HepG2 (cell line): ENCODE results near the gene STYXL1. TPM values are rescaled to one million over a fixed set of nuclear protein-coding genes. Genes with fewer than 3 reads are reported as not detected.

ENCODE experiments used
- ATAC-seq: fragments of 200-7000 bp; cut with Tn5 transposase; 3 replicates; pipeline ENCODE4 v1.9.1; 2020; ENCODE audit warnings: mild to moderate bottlenecking, moderate library complexity
- BruUV-seq: library from RNA; stranded (reverse); fragments of 400-500 nt; replicated peaks from 2 replicates; lab custom pipeline; 2021; lab: Mats Ljungman, UMichigan
- CTCF ChIA-PET: fragments of 300-600 bp; formaldehyde crosslinking; extraction: SDS; loops from one replicate; lab custom pipeline; 2021; ENCODE audit warnings: low total read pairs, inconsistent platforms, low intra/inter-chr PET ratio; lab: Yijun Ruan, JAX
- POLR2A ChIA-PET: fragments of 350-600 bp; sonication (Branson Sonifier 250); formaldehyde crosslinking; loops from one replicate; lab custom pipeline; 2020; ENCODE audit warnings: antibody characterized with exemption, inconsistent platforms; lab: Yijun Ruan, JAX
- DNase-seq: peaks from one replicate; pipeline ENCODE4 v3.0.0-alpha.2; 2015; ENCODE audit warnings: low spot score
- FAIRE-seq: peaks from 3 replicates; lab custom pipeline; 2011; peaks lifted over from hg19 to GRCh38; lab: Jason Lieb, UNC
- H2AFZ ChIP-seq: one replicate; pipeline ENCODE4 v1.6.1; 2011; ENCODE audit warnings: low read length, inconsistent platforms
- H3K27ac ChIP-seq: fragments of 300-600 bp; 3 replicates; pipeline ENCODE4 v1.8.0; 2011; ENCODE audit warnings: mixed run types, mild to moderate bottlenecking, mixed read lengths, low read length, inconsistent platforms; ENCODE audit not compliant: insufficient read depth; ENCODE audit errors: extremely low read length
- H3K27me3 ChIP-seq, 2 experiments: fragments of 200-600 bp in 1 of 2; 2 replicates in 1 of 2; 3 replicates in 1 of 2; pipeline versions ENCODE4 v1.6.0 to v1.8.0; 2011; ENCODE audit warnings: low read length in 2 of 2, mild to moderate bottlenecking in 2 of 2, moderate library complexity in 2 of 2, inconsistent platforms in 1 of 2; ENCODE audit not compliant: insufficient read depth in 2 of 2, control insufficient read depth in 1 of 2
- H3K36me3 ChIP-seq, 2 experiments: fragments of 200-600 bp in 1 of 2; replicated peaks in 1 of 2; 2 replicates in 1 of 2; 3 replicates in 1 of 2; pipeline versions ENCODE4 v1.5.1 to v1.8.0; 2011; ENCODE audit warnings: low read length in 2 of 2, inconsistent platforms in 1 of 2; ENCODE audit not compliant: insufficient read depth in 2 of 2, control insufficient read depth in 1 of 2
- H3K4me1 ChIP-seq: 2 replicates; pipeline ENCODE4 v1.5.1; 2012; ENCODE audit warnings: low read length, inconsistent platforms; ENCODE audit not compliant: insufficient read depth
- H3K4me2 ChIP-seq: 2 replicates; pipeline ENCODE4 v1.6.0; 2011; ENCODE audit warnings: low read depth, low read length, inconsistent platforms
- H3K4me3 ChIP-seq, 3 experiments: fragments of 200-600 bp in 1 of 3; sonication (generic), shearing (Covaris generic) in 1 of 3; replicated peaks in 1 of 3; 2 replicates each; pipeline ENCODE4 v1.5.1; 2011 to 2016; ENCODE audit warnings: low read length in 3 of 3, inconsistent platforms in 2 of 3, low read depth in 2 of 3, mild to moderate bottlenecking in 2 of 3, control low read depth in 1 of 3, mixed read lengths in 1 of 3; ENCODE audit not compliant: insufficient read depth in 1 of 3
- H3K79me2 ChIP-seq: one replicate; pipeline ENCODE4 v1.6.1; 2011; ENCODE audit warnings: low read length, inconsistent platforms; ENCODE audit not compliant: insufficient read depth
- H3K9ac ChIP-seq: 2 replicates; pipeline ENCODE4 v1.6.0; 2011; ENCODE audit warnings: mild to moderate bottlenecking, low read depth, low read length, inconsistent platforms; ENCODE audit not compliant: insufficient read depth
- H3K9me3 ChIP-seq: 2 replicates; pipeline ENCODE4 v1.5.1; 2012; ENCODE audit warnings: mild to moderate bottlenecking, low read length
- H4K20me1 ChIP-seq: 2 replicates; pipeline ENCODE4 v1.6.0; 2011; ENCODE audit warnings: inconsistent platforms, mild to moderate bottlenecking, low read length, moderate library complexity; ENCODE audit not compliant: insufficient read depth
- SMARCE1 ChIP-seq: fragments of 450-650 bp; IDR thresholded peaks from 2 replicates; pipeline ENCODE4 v1.6.1; 2017; ENCODE audit warnings: borderline replicate concordance
- TFE3 ChIP-seq: IDR thresholded peaks from 2 replicates; pipeline ENCODE4 v1.6.1; 2016
- THAP9 ChIP-seq: sonication (generic); formaldehyde crosslinking; IDR thresholded peaks from 2 replicates; pipeline ENCODE4; 2020; ENCODE audit warnings: missing genetic modification reagents, mild to moderate bottlenecking, borderline replicate concordance
- ZNF121 ChIP-seq: sonication (generic); formaldehyde crosslinking; IDR thresholded peaks from 2 replicates; pipeline ENCODE4 v1.5.0; 2020; ENCODE audit warnings: mild to moderate bottlenecking, missing genetic modification reagents
- ZNF354B ChIP-seq: sonication (generic); formaldehyde crosslinking; IDR thresholded peaks from 2 replicates; pipeline ENCODE4 v1.8.0; 2022; ENCODE audit warnings: mild to moderate bottlenecking, missing genetic modification reagents
- WGBS: methylation state at CpG from one replicate; pipeline ENCODE4 v1.1.6; 2017; ENCODE audit warnings: low lambda C conversion rate; 5-methylcytosine and 5-hydroxymethylcytosine counted together
- in situ Hi-C: cut with HindIII; loops from 2 replicates; pipeline ENCODE4 v1.10.0; 2017; ENCODE audit warnings: low pct_unique_long_range_greater_than_20kb; ENCODE audit not compliant: extremely low pct_ligation_motif_present
- intact Hi-C: fragments of 100-400 bp; cut with micrococcal nuclease; formaldehyde crosslinking; loops from one replicate; pipeline ENCODE4 v1.10.0; 2022; ENCODE audit not compliant: unreplicated experiment
- polyA plus RNA-seq, 8 experiments: library from polyadenylated mRNA; depleted of rRNA in 3 of 8; stranded (reverse) in 7 of 8; unstranded in 1 of 8; fragments of >200 nt; fragmentation: Illumina TruSeq in 4 of 8; extraction: Trizol in 4 of 8; gene quantifications; 2 replicates each; pipeline versions ENCODE4 v1.2.1 to v1.2.3, GENCODE V29; 2011 to 2016; ENCODE audit warnings: low read depth in 4 of 8, missing spikeins in 1 of 8, mixed read lengths in 1 of 8; ENCODE audit not compliant: insufficient read depth in 1 of 8
- total RNA-seq, 5 experiments: library from RNA; depleted of rRNA; stranded (reverse); fragments of >200 nt; fragmentation: Illumina TruSeq; extraction: Trizol; gene quantifications; 2 replicates each; pipeline ENCODE4 v1.2.3, GENCODE V29; 2016; ENCODE audit warnings: low read depth in 1 of 5

Gene STYXL1
- total and polyA plus RNA-seq, 2 of the 13 experiments (the other 11 are each of a cell fraction or from before 2014, with no cell fraction given): 23.9 to 38.3 TPM

- in situ Hi-C loops: no loop called here
- CTCF ChIA-PET: no interaction called here
- Histone ChIP-seq H3K9me3 (no peaks in the 10 kb centered on the region), H3K27ac (no peak overlapping the region), H3K4me3 (no peak overlapping the region), H3K4me1 (no peaks in the 10 kb centered on the region), H2AFZ (no peak overlapping the region), H3K79me2 (no peaks in the 10 kb centered on the region)
- 100% methylated on average over 1 of the region's 1 CpG for WGBS
- FAIRE-seq: no peak
- no peak for ATAC-seq
- TF ChIP-seq TFE3 (CRISPR knock-in tag): no peak
- no peak for TF ChIP-seq ZNF354B (CRISPR knock-in tag)
- peak; percentile 73; the same call in 1 of the 2 replicates for TF ChIP-seq ZNF121
- TF ChIP-seq SMARCE1: no peak
- TF ChIP-seq THAP9 (CRISPR knock-in tag): no peak
- TF ChIP-seq, all 625 proteins: peak for 1
- POLR2A ChIA-PET: no interaction called here
- H3K36me3 ChIP-seq: peaks cover 1 to 4% of the 10 kb centered on the region in 2 experiments; a peak in 2 of 5 replicates
- H3K4me2 ChIP-seq: no peak overlapping the region
- no TSS peak for BruUV-seq
- no peak overlapping the region for H3K9ac ChIP-seq
- H4K20me1 ChIP-seq: no peaks in the 10 kb centered on the region
- H3K27me3 ChIP-seq: no peaks in the 10 kb centered on the region
- no peak for DNase-seq
- intact Hi-C loops: no loop called here
Observed at GRCh38 chr7:76031964-76032363, 15.8 kb downstream of the STYXL1 start.
